GM12801 (cell line): ENCODE results near the gene CLASP1.

ENCODE experiments used
- TF ChIP-seq, protein P1 (sequence below): IDR thresholded peaks from one replicate; pipeline ENCODE4 v1.5.1; 2011; ENCODE audit warnings: control low read depth; ENCODE audit not compliant: insufficient read length; ENCODE audit errors: extremely low read depth

The CLASP1 gene

DNA sequence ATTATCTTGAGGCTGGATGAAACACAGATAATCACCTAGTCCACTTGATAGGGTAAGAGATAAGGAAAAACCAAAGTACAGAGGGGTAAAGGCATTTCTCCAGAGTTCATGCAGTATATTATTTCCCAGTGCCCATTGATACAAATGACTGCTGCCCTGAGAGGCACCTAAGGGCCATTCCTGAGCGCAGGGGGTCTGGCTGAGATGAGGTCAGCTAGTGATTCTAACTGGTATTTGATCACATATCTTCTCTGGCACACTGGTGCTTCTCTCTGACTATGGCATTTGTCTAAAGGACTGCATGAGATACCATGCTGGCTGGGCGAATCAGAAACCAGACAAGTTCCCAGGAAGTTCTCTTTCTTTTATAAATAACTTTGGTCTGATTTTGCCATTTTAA, 291.0 kb downstream of the CLASP1 start:
- TF ChIP-seq, protein P1, sequence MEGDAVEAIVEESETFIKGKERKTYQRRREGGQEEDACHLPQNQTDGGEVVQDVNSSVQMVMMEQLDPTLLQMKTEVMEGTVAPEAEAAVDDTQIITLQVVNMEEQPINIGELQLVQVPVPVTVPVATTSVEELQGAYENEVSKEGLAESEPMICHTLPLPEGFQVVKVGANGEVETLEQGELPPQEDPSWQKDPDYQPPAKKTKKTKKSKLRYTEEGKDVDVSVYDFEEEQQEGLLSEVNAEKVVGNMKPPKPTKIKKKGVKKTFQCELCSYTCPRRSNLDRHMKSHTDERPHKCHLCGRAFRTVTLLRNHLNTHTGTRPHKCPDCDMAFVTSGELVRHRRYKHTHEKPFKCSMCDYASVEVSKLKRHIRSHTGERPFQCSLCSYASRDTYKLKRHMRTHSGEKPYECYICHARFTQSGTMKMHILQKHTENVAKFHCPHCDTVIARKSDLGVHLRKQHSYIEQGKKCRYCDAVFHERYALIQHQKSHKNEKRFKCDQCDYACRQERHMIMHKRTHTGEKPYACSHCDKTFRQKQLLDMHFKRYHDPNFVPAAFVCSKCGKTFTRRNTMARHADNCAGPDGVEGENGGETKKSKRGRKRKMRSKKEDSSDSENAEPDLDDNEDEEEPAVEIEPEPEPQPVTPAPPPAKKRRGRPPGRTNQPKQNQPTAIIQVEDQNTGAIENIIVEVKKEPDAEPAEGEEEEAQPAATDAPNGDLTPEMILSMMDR, result no peak

DNA sequence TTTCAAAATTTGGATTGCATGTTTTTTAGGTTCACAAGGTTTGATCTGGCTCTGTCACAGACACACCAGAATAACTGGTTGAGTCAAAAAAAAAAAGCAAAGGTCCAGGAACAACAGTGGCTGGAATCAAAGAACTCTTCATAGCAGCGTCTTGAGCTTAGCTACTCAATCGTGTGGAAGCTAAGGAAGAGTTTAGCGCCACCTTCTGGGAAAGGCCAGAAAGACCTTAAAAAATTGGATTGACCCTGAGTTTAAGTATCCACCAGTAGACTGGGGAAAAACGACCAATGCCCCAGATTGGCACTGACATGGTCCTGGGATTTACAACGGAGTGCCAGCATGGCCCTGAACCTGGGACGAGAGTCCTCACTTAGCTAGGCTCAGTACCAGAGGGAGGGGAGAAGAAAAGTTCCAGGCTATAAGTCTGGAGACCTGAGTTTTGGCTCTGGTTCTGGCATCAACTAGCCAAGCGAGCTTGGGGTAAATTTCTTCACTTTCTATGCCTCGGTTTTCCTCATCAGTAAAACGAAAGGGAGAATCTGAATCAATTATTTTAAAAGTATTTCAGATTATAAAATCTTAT, 293.1 kb downstream of the CLASP1 start:
- TF ChIP-seq, protein P1, result no peak

DNA sequence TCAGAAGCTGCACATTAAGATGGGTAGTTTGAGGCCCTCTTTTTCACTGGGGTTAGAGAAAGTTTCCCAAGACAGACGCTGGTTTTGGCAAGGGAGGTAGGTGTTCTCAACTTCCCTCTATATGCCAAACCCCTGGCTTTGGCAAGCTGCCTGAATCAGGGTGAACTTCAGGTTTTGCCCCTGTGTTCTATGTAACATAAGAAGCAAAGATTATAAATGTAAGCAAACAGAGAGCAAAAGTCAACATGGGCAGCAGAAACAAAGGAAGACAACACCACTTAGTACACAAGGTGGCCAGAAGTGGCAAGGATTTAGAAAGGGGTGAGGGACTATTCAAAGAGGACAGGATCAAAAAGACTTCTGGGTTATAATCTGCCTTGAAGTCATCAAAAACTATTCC, 293.8 kb downstream of the CLASP1 start:
- TF ChIP-seq, protein P1, result no peak

DNA sequence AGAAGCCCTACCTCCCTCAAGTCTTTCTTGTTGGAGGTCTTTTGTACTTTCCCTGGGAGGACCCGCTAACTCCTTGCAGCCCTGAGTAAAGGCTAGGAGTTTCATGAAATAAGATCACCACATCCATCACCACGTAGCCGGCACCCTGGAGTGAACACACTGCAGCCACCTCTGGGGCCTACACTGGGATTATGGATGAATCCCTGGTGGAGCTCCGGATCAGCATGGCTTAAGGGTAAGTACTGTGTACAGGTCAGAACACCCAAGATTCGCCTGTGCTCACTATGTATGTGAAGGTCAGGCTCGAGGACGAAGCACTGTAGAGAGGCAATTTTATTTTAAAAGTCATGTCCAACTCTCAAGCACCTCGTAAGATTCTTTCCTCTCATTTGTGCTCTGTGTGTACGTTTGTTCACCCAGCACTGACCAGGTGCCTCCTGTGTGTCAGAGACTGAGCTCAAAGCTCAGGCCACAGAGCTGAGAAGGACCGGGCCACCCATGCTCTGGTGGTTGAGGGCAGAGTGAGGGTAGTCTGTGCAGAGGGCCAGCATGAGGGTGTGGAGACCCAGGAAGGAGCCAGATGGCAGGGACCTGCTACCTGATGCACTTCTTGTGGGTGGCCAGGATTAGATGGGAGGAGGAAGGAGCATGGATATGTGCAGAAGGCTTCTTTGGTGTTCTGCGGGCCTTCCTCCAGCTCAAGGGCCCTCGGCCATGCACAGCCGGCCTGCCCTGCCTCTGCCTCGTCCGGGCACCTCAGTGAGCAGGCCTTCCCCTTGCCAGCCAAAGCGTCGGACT, 297.5 kb downstream of the CLASP1 start:
- TF ChIP-seq, protein P1, result no peak

DNA sequence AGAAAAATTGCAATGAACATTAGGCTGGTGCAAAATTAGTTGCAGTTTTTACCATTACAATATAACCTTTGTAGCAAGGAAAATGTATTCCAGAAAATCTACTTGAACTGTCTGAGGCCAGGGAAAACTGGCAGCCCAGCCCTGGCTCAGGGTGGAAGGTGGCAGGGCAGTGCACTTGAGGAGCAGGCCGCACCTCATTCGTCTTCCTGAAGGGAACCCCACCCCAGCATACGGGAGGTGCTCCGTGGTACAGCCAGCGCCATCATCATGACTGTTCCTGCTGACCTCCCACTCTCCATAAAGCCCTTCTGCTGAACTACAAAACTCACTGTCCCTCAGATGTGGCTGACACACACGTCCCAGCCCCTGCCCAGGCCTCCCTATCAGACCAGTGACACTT, 298.4 kb downstream of the CLASP1 start:
- TF ChIP-seq, protein P1, result no peak

DNA sequence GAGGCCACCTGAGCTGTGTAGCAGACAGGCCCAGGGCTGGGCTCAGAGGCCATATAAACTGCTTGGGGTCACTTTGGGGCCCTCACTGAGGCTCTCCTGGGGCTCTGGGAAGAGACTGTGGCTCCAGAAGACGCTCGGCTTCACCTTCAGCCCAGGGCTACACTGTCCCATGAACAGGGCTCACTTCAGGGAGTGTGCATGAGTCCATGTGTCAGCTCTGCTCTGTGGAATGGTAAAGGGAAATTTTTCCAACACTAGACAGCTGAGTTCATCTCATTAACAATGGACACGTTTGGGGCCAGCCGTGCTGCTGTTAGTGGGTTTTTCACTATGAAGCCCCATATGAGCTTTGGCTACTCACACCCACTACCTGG, 298.9 kb downstream of the CLASP1 start:
- TF ChIP-seq, protein P1, result no peak

DNA sequence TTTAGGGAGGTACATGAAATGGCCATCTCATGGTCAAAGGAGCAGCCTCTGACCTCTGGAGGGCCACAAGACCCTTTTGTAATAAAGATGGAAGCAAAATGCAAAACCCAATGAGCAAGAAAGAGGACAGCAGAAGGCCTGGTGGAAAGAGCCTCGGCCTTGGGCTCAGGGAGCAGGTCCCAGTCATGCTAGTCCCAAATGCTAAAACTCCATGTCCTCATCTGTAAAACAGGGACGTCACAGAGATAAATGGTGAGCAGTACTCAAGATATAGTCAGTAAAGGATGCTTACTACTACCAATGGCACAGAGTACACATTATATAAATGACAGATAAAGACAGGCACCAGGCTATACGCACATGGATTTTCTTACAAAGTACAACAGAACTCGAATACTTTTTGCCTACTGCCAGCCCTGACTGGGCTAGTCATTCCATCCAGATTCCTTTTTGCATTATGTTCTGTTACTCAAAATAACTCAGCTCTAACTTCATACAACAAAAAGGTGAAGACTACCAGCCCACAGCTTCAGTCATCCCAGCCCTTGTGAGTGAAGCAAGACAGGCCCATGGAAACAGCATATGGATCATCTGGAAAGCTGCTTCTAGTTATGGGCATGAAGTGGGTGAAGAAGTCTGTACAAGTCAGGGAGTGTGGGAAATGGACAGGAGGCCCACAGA, 299.4 kb downstream of the CLASP1 start:
- TF ChIP-seq, protein P1, result no peak
